ENCODE data around the gene SHC2.

- TF ChIP-seq CTCF (IDR thresholded peaks at IDR 0.05; ENCODE audit: low read depth, low read length, poor library complexity, severe bottlenecking), result no peak
- TF ChIP-seq EZH2phosphoT487 (IDR thresholded peaks at IDR 0.05; ENCODE audit: borderline replicate concordance, low read length), result no peak
These were observed 73.1 kb downstream of the SHC2 start for GRCh38 chr19:387777-388176.
